OCI-LY3 (cell line): Measurements from ENCODE around the gene DVL2.

Source experiments
- H2AFZ ChIP-seq: fragments of 200-600, 300-600 bp; shearing (Covaris generic); 2 replicates; pipeline ENCODE4 v1.6.0; 2014; ENCODE audit warnings: antibody characterized with exemption, low read depth, low read length
- H3K27ac ChIP-seq: fragments of 200-600, 300-600 bp; sonication (generic); 2 replicates; pipeline ENCODE4 v1.5.1; 2014; ENCODE audit warnings: mild to moderate bottlenecking, low read length, moderate library complexity, mixed read lengths
- H3K27me3 ChIP-seq: fragments of 200-600, 300-600 bp; sonication (generic); 2 replicates; pipeline ENCODE4 v1.6.1; 2014; ENCODE audit warnings: low read depth, low read length, mixed read lengths
- H3K36me3 ChIP-seq: fragments of 200-600, 300-600 bp; sonication (generic); replicated peaks from 2 replicates; pipeline ENCODE3; 2014; ENCODE audit warnings: low read depth, low read length, mixed read lengths
- H3K4me1 ChIP-seq: fragments of 300-600, 200-600 bp; sonication (generic); 2 replicates; pipeline ENCODE4 v1.6.1; 2014; ENCODE audit warnings: low read length, mixed read lengths
- H3K4me2 ChIP-seq: fragments of 200-600, 300-600 bp; sonication (generic); 2 replicates; pipeline ENCODE4 v1.6.1; 2014; ENCODE audit warnings: low read length, mixed read lengths
- H3K4me3 ChIP-seq: fragments of 300-600, 200-600 bp; sonication (generic); 2 replicates; pipeline ENCODE4 v1.5.1; 2014; ENCODE audit warnings: antibody characterized with exemption, mild to moderate bottlenecking, low read length, moderate library complexity
- H3K79me2 ChIP-seq: fragments of 300-600, 200-600 bp; shearing (Covaris generic); 2 replicates; pipeline ENCODE4 v1.6.1; 2014; ENCODE audit warnings: mild to moderate bottlenecking, low read length, mixed read lengths
- H3K9ac ChIP-seq: fragments of 300-600, 200-600 bp; shearing (Covaris generic); 2 replicates; pipeline ENCODE4 v1.6.0; 2014; ENCODE audit warnings: mild to moderate bottlenecking, low read length, moderate library complexity
- H3K9me3 ChIP-seq: fragments of 200-600, 300-600 bp; shearing (Covaris generic); 2 replicates; pipeline ENCODE4 v1.6.1; 2014; ENCODE audit warnings: low read length, mixed read lengths; ENCODE audit not compliant: insufficient read depth
- H4K20me1 ChIP-seq: fragments of 200-600, 300-600 bp; sonication (generic); 2 replicates; pipeline ENCODE4 v1.6.1; 2016; ENCODE audit warnings: low read length, mixed read lengths; ENCODE audit not compliant: insufficient read depth
- CTCF ChIP-seq: fragments of 200-600, 300-600 bp; sonication (generic); IDR thresholded peaks from 2 replicates; pipeline ENCODE4 v1.5.1; 2014; ENCODE audit warnings: antibody characterized with exemption, low read length, low read depth
- EZH2phosphoT487 ChIP-seq: fragments of 200-600 bp; shearing (Covaris generic); IDR thresholded peaks from 2 replicates; pipeline ENCODE4 v1.6.1; 2018; ENCODE audit warnings: antibody characterized with exemption, mixed run types, low read depth

Gene DVL2

GRCh38 chr17:7262192-7262934 is 28.0 kb upstream of the DVL2 start, which contains the start of gene CLDN7:
Gene CLDN7 (minus strand): TSS chr17:7262478. CDS start chr17:7262043, 435 bp downstream.
- Histone ChIP-seq H3K9me3 (no peaks in the 10 kb centered on the region), H4K20me1 (no peaks in the 10 kb centered on the region), H3K4me1 (0 out of 2 replicates have a peak, but pooled peaks cover 2% of the 10 kb centered on the region), H3K4me3 (0 out of 2 replicates have a peak within 1 kb of the TSS, but pooled peaks have one; percentile 26), H3K9ac (no peak within 1 kb of the TSS), H3K27ac (no peak within 1 kb of the TSS), H2AFZ (peak within 1 kb of the TSS; percentile 40; the same call in 1 of the 2 replicates), H3K36me3 (no peaks in the 10 kb centered on the region), H3K79me2 (no peaks in the 10 kb centered on the region), H3K4me2 (peak within 1 kb of the TSS; percentile 48), H3K27me3 (no peaks in the 10 kb centered on the region)
- TF ChIP-seq CTCF = no peak
- no peak for TF ChIP-seq EZH2phosphoT487

GRCh38 chr17:7261379-7262191 is 27.3 kb upstream of the DVL2 start:
- H3K79me2 ChIP-seq = no peaks in the 10 kb centered on the region
- H3K9ac ChIP-seq = no peak overlapping the region
- H3K9me3 ChIP-seq = no peaks in the 10 kb centered on the region
- no peaks in the 10 kb centered on the region for H4K20me1 ChIP-seq
- H3K27me3 ChIP-seq = no peaks in the 10 kb centered on the region
- no peak overlapping the region for H3K27ac ChIP-seq
- TF ChIP-seq CTCF (no peak), EZH2phosphoT487 (no peak)
- no peak overlapping the region for H3K4me2 ChIP-seq
- H3K4me3 ChIP-seq = no peak overlapping the region
- H3K36me3 ChIP-seq = no peaks in the 10 kb centered on the region
- H3K4me1 ChIP-seq = 0 out of 2 replicates have a peak, but pooled peaks cover 2% of the 10 kb centered on the region
- no peak overlapping the region for H2AFZ ChIP-seq

GRCh38 chr17:7260651-7261378 is 26.5 kb upstream of the DVL2 start:
- H3K4me1 ChIP-seq = 0 out of 2 replicates have a peak, but pooled peaks cover 2% of the 10 kb centered on the region
- no peak overlapping the region for H2AFZ ChIP-seq
- no peaks in the 10 kb centered on the region for H3K79me2 ChIP-seq
- no peaks in the 10 kb centered on the region for H3K9me3 ChIP-seq
- no peak overlapping the region for H3K4me2 ChIP-seq
- no peak overlapping the region for H3K9ac ChIP-seq
- H4K20me1 ChIP-seq = no peaks in the 10 kb centered on the region
- no peak overlapping the region for H3K27ac ChIP-seq
- H3K36me3 ChIP-seq = no peaks in the 10 kb centered on the region
- H3K4me3 ChIP-seq = no peak overlapping the region
- no peaks in the 10 kb centered on the region for H3K27me3 ChIP-seq
- no peak for TF ChIP-seq EZH2phosphoT487
- TF ChIP-seq CTCF = no peak
